HG03045 (cell line): ENCODE results near the gene GADD45GIP1.
"Not testable (repeated sequence)": the region's sequence is repeated elsewhere in the genome, so short reads cannot be mapped to it uniquely, and the experiment has no call there.

ENCODE experiments used
- ATAC-seq: cut with Tn5 transposase; IDR thresholded peaks from one replicate; pipeline ENCODE4 v1.9.1; 2021; ENCODE audit warnings: mild to moderate bottlenecking, moderate library complexity; ENCODE audit not compliant: unreplicated experiment

Gene GADD45GIP1

DNA sequence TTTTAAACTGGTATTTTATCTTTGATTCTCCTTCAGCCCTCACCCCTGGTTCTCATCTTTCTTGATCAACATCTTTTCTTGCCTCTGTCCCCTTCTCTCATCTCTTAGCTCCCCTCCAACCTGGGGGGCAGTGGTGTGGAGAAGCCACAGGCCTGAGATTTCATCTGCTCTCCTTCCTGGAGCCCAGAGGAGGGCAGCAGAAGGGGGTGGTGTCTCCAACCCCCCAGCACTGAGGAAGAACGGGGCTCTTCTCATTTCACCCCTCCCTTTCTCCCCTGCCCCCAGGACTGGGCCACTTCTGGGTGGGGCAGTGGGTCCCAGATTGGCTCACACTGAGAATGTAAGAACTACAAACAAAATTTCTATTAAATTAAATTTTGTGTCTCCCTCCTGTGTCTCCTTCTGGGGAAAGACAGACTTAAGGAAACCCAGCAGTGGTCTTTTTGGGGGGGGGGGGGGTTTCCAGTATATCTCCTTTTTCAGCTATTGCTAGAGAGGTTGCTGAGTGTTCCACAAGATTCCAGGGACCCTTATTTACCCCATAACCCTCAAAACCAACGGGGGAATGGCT, 12.8 kb downstream of the GADD45GIP1 start:
- no peak for ATAC-seq

DNA sequence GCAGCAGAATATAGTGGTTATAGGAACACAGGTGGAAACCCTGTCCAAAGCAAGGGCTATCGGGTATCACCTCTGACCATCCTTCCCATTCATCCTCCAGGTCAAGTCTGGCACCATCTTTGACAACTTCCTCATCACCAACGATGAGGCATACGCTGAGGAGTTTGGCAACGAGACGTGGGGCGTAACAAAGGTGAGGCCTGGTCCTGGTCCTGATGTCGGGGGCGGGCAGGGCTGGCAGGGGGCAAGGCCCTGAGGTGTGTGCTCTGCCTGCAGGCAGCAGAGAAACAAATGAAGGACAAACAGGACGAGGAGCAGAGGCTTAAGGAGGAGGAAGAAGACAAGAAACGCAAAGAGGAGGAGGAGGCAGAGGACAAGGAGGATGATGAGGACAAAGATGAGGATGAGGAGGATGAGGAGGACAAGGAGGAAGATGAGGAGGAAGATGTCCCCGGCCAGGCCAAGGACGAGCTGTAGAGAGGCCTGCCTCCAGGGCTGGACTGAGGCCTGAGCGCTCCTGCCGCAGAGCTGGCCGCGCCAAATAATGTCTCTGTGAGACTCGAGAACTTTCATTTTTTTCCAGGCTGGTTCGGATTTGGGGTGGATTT, 13.5 kb downstream of the GADD45GIP1 start:
- no peak for ATAC-seq

DNA sequence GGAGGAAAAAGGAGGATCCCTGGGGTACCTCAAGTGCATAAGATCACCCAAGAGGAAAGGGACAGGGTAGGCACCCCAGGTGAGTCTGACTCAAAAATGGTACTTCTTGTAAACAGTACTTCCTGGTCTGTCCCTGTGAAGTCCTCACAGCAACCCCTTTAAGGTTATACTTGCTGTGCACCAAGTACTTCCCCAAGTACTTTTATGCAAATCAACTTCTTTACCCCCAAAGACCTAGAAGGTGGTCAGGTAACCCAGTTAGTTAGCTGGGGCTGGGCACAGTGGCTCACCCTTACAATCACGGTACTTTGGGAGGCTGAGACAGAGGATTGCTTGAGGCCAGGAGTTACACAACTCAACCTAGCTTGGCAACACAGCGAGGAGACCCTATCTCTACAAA, 16.1 kb downstream of the GADD45GIP1 start:
- ATAC-seq = no peak

DNA sequence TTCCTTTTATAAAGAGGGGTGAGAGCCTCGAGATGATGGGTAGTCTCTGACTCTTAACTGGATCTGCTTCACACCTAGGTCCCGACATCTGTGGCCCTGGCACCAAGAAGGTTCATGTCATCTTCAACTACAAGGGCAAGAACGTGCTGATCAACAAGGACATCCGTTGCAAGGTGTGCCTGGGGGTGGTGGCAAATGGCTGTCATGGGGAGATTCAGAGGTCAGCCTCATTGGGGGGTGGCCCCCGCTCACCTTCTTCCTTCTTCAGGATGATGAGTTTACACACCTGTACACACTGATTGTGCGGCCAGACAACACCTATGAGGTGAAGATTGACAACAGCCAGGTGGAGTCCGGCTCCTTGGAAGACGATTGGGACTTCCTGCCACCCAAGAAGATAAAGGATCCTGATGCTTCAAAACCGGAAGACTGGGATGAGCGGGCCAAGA, 17.0 kb downstream of the GADD45GIP1 start:
- no peak for ATAC-seq

DNA sequence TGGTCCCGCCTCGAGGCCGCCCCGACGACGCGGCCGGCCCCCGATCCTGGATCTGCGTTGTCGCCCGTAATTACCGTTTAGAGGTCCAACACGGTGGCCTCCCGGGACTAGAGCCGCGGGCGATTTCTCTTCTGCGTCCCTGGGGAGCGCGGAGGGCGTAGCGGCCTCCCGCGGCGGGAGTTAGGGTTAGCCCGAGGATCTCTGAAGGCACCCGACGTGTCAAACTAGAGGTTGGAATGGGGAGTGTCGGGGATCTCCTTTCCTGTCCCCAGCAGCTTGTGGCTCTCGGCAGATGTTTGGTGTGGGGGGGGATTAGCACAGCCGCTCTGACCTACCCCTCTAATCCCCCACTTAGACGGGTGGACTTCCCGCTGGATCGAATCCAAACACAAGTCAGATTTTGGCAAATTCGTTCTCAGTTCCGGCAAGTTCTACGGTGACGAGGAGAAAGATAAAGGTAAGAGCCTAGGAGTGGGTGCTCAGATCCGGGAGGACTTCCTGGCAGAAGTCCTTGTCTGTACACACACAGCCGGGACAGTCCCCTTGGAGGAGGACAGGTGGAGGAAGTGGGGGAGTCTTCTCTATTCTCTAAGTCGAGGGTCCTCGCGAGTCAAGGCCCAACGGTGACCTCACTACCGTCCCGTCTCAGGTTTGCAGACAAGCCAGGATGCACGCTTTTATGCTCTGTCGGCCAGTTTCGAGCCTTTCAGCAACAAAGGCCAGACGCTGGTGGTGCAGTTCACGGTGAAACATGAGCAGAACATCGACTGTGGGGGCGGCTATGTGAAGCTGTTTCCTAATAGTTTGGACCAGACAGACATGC, 18.0 kb downstream of the GADD45GIP1 start:
- ATAC-seq = peak; percentile 4

DNA sequence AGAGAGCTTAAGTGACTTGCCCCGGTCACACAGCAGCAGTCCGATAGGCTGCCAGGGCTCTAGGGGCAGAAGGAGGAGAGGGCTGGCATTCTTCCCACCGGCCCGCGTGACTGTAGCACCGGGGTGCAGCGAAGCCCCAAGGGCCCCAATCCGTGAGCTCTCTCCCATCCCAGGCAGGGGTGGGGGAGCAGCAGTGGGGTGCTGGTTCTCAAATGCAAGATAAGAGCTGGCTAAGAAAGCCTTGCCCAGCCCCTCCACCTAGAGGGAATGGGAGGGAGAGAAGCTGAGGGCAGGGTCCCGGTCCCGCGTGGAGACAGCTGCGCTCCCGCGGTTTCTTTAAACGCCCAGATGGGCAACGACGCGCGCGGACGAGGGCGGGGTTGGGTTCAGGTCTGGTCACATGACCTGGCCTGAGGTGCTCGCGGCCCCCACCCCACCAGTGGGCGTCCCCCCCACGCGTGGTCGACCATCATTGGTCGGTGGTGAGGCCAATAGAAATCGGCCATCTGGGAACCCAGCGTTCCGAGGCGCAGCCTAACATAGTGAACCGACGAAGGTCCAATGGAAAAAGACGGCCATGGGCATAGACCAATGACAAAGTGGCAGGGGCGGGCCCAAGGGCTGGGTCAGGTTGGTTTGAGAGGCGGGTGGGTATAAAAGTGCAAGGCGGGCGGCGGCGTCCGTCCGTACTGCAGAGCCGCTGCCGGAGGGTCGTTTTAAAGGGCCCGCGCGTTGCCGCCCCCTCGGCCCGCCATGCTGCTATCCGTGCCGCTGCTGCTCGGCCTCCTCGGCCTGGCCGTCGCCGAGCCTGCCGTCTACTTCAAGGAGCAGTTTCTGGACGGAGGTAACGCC, 18.9 kb downstream of the GADD45GIP1 start, which contains the start of gene CALR:
Gene CALR, plus strand, starts transcription at position 683 of the 852 bp plus-strand sequence. Its CDS starts 71 bp downstream, at position 754.
- peak; percentile 84 for ATAC-seq

DNA sequence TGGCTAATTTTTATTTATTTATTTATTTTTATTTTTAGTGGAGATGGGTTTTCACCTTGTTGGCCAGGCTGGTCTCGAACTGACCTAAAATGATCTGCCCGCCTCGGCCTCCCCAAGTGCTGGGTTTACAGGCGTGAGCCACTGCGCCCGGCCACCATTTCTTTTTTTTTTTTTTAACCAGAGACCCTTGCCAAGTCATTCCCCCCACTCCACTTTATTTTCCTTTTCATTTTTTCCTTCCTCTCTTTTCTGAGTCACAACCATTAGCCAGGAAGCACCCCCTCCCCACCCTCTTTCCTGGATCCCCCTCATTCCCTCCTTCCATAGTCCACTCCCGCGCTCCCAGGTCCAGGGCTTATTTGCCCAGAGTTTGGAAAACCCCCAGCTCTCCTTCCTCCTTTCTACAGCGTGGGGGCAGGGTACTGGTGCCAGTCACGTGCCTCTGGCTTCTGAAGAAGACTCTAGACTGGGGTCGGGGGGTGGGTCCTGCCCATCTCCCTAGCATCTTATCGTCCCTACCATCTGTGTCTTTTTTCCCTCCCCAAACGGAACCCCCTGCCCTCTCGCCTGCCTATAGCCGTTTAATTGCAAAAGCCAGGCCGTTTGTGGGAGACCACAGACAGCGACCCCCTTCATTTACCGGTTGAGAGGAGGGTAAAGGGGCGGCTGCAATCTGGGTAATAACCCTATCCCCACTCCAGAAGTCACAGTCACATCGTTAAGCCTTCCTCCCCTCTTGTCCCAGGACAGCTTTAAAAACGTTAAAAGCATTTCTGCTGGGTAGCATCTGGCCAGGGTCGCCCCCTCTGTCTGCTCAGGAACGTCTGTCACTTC, 19.7 kb downstream of the GADD45GIP1 start:
- no peak for ATAC-seq

DNA sequence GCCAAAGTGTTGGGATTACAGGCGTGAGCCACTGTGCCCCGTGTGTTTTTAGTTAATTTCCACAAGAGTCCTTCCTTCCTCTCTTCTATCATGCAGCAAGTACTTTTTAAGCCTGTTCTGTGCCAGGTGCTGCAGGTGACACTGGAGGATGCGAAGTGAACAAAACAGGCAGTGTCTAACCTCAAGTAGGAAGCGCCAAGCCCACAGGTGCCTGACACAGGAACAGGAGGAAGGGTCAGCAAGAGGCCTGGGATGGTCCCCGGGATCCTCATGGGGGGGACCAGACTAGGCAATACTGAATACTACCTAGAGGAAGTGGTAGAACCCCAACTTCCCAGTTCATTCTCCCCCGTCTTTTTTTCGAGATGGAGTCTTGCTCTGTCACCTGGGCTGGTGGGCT, 20.4 kb downstream of the GADD45GIP1 start:
- ATAC-seq = no peak

DNA sequence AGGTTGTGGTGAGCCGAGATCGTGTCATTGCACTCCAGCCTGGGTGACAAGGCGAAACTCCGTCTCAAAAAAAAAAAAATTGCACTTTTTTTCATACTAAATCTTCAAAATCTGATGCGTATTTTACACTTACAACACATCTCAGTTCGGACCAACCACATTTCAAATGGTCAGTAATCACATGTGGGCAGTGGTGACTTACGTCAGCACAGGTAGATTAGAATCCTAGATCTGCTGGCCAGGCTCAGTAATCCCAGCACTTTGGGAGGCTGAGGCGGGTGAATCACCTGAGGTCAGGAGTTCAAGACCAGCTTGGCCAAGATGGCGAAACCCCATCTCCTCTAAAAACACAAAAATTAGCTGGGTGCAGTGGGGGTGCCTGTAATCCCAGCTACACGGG, 22.0 kb downstream of the GADD45GIP1 start:
- ATAC-seq = no peak

DNA sequence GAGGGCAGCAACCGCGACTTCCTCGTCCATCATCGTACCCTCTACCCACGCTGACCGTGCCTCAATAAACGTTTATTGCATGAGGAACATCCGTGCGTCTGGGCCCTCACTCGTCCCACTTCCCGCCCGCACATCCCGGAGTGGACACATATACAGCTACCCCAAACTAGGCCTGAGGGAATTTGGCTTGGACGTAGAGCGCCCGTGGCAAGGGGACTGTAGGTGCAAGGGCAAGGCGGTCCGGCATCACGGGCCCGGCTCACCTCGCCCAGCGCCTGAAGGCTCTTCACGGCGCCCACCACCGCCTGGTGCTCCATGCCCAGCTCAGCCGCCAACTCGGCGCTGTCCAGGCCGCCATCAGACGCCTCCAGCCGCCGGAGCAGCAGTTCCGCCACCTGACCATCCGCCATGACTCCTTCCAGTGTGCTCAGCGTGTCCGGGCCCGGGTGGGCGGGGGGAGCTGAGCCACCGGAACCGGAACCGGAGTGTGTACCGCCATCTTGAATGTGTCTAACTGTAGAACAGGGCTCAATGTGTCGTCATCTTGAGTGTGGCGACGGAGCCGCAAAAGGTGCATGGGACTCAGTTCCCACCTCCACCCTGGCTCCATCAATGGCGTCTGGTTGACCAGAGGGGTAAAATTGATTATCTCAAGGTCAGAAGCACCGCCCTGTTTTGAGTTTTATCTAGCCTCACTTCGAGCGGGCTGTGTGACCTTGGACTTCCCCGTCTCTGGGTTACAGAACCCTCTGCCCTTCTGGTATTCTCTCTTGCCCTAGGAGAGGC, 23.5 kb downstream of the GADD45GIP1 start, which contains the start of gene FARSA:
Gene FARSA, minus strand, starts transcription at position 425 of the 786 bp plus-strand sequence. Its CDS starts 15 bp downstream, at position 410.
- peak; percentile 36 for ATAC-seq

DNA sequence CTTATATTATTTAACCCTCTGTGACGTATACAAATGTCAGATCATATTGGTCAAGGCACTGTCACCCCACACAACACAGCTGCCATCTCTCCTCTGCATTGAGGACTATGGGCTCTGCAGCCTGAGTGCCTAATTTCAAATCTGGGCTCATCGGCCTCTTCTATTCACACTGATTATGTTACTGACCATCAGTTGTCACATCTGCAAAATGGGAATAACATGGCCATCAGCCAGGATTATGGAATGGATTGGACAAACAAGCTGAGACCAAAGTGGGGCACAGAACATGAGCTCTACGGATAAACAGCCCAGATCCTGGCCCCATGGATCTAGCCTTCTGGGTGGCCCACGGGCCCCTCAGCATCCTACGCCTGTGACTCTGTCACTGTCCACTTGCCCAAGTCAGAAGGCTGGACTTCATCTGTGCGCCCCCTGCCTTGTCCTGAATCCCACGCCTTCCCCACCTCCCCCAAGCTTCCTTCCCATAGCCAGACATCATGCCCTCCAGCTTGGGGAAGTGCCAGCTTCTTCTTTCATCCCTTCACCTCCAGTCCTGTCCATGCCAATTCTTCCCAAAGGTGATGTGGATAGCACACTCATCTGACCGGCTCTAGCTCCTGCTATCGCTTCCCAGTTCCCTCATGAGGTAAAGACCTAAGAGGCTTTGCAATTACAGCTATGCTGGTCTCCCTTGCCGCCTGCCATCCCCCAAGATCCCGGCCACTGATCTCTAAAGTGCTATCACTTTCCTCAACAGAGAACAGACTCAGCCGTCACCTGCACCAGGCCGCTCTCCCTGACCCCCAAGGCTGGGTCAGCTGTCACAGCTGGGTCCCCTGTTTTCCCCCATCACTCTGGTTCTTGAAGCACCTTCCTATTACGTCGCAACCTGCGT, 24.4 kb downstream of the GADD45GIP1 start:
- no peak for ATAC-seq

DNA sequence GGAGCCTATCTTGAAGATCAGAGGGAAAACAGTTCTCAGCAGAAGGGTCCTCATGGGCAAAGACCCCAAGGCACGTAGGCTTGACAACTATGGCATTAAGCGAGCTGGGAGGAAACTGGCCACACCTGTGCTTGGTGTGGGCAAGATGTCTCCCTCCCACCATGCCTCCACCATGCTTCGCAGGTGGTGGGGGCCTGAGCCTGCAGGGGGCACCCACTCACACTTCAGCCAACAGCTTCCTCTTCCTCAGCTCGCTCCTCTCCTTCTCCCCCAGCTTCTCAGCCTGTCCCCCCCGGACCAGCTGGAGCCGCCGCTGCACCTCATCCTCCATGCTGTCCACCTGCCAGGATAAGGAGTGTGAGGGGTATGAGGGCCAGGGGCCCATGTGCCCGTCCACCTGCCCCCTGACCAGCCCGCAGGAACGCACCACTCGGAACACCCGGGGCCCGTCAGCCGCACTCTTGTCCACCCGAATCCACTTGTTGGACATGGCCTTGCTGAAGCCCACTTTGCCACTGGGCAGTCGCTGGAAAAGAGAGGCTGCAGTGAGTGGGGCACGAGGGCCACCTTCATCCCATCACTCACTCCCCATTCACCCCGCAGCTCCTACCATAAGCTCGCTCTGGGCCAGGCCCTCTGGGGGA, 26.9 kb downstream of the GADD45GIP1 start:
- no peak for ATAC-seq

DNA sequence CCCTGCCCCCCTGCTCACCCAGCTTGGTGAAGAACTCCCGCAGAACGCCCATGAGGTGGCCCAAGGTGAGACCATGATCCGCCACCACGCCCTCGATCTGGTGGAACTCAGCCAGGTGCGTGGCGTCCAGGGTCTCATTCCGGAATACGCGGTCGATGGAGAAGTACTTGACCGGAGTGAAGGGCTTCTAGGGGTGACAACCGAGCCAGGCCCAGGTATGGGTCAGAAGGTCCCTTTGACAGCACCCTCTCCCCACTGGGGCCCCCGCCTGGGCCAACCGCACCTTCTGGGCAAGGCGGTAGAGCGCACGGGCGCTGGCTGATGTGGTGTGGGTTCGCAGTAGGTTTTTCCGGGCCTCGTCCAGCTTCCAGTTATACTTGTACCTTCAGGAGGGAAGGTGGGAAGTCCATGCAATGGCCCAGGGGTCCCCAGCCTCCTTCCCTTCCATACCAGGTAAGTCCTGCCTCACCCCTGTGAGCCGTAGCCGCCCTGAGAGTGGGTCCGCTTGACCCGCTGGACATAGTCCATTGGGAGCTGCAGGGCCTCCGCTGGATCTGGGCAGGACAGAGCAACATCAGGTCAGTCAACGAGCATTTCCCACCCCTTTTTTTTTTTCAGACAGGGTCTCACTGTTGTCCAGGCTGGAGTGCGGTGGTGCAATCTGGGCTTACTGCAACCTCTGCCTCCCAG, 32.3 kb downstream of the GADD45GIP1 start:
- ATAC-seq = no peak

DNA sequence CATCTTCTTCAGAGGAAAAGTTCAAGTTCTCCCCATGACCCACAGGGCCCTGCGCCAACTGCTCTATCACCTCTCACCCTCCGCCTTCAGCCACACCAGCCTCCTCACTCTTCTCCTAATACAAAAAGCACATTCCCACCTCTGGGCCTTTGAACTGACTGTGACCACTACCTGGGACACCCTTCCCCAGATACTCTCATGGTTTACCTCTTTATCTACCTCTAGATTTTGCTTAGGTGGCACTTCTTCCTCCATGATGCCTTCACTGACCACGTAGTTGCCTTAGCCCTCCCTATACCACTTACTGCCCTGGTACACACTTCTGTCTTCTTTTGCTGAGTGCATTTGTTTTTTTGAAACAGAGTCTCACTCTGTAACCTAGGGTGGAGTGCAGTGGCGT, 34.1 kb downstream of the GADD45GIP1 start:
- ATAC-seq = no peak

DNA sequence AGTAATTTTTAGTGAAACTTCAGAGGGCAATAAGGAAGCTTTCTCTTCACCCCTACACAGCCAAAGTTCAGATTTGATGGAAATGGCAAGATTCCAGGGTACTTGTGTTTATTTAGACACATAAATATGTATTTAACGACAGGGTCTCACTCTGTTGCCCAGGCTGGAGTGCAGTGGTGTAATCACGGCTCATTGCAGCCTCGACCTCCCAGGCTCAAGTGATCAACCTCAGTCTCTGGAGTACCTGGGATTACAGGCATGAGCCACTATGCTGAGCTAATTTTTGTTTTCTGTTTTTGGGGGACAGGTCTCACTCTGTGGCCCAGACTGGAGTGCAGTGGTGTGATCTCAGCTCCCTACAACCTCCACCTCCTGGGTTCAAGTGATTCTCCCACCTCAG, 36.0 kb downstream of the GADD45GIP1 start:
- ATAC-seq = no peak

DNA sequence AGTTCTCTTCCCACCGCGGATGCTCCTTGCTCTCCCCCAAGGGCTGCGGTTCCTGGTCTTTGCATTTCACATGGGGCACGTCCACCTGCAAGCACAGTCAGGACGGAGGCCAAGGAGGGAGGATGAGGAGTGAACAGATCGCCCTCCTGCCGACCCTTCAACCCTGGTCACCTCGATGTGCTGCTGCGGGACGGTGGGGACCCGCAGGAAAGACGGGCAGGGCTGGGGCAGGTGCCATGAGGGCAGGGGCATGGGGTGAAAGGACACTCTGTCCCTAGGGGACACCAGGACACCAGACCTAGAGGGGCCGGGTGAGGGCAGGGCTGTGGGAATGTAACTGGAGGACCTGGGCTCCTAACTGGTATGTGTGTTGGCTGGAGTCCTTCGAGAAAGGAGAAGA, 38.8 kb downstream of the GADD45GIP1 start:
- ATAC-seq = no peak

DNA sequence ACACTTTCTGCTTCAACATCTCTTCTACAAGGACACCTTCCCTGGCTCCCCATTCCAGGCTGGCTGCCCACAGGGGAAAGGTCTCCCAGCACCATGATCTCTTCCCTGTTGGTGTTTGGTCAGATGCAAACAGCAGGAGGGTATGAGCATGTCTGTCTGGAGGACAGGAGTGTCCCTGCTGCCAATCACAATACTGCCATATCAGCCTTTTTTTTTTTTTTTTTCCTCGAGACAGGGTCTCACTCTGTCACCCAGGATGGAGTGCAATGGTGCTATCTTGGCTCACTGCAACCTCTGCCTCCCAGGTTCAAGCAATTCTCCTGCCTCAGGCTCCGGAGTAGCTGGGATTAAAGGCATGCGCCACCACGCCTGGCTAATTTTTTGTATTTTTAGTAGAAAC, 41.2 kb downstream of the GADD45GIP1 start:
- not testable (repeated sequence) for ATAC-seq
